WTC11 (cell line): ENCODE results near the gene IRS2. TPM values are rescaled to one million over a fixed set of nuclear protein-coding genes. Genes with fewer than 3 reads are reported as not detected.

Experiments used
- ATAC-seq: fragments of 200-7000 bp; cut with Tn5 transposase; 2 replicates; pipeline ENCODE4 v1.10.0; 2021; ENCODE audit warnings: mild to moderate bottlenecking, moderate library complexity
- CTCF ChIA-PET: fragments of 300-600 bp; sonication (Branson Sonifier 250); formaldehyde crosslinking; loops from one replicate; lab custom pipeline; 2021; ENCODE audit warnings: antibody characterized with exemption; lab: Charles Lee
- POLR2A ChIA-PET: fragments of 350-600 bp; sonication (Branson Sonifier 250); formaldehyde crosslinking; loops from one replicate; lab custom pipeline; 2021; ENCODE audit warnings: antibody characterized with exemption; lab: Charles Lee
- DNase-seq: peaks from one replicate; pipeline ENCODE4 v3.0.0; 2021; ENCODE audit warnings: low spot score
- H3K27ac Mint-ChIP-seq: 2 replicates; pipeline ENCODE4 v1.8.0; 2021; ENCODE audit warnings: mixed read lengths
- H3K27me3 Mint-ChIP-seq: 2 replicates; pipeline ENCODE4 v1.8.0; 2021; ENCODE audit warnings: low read depth, mild to moderate bottlenecking, moderate library complexity, mixed read lengths
- H3K36me3 Mint-ChIP-seq: 2 replicates; pipeline ENCODE4 v1.8.0; 2021; ENCODE audit warnings: mixed read lengths
- H3K4me1 Mint-ChIP-seq: 2 replicates; pipeline ENCODE4 v1.8.0; 2022; ENCODE audit warnings: mixed read lengths
- H3K4me3 Mint-ChIP-seq: 2 replicates; pipeline ENCODE4 v1.8.0; 2021; ENCODE audit warnings: mild to moderate bottlenecking, moderate library complexity, mixed read lengths
- H3K9me3 Mint-ChIP-seq: 2 replicates; pipeline ENCODE4 v1.8.0; 2021; ENCODE audit warnings: mixed read lengths
- ARID4B ChIP-seq: sonication (generic); formaldehyde crosslinking; IDR thresholded peaks from 2 replicates; pipeline ENCODE4 v1.8.0; 2023; ENCODE audit warnings: missing genetic modification reagents, mild to moderate bottlenecking, borderline replicate concordance
- CDX4 ChIP-seq: fragments of 250-450 bp; sonication (Bioruptor Pico); IDR thresholded peaks from 2 replicates; pipeline ENCODE4 v1.9.0; 2021; ENCODE audit warnings: moderate library complexity, mild to moderate bottlenecking, inconsistent platforms, borderline replicate concordance
- E2F1 ChIP-seq: sonication (generic); formaldehyde crosslinking; IDR thresholded peaks from 2 replicates; pipeline ENCODE4 v1.8.0; 2022; ENCODE audit warnings: mild to moderate bottlenecking, missing genetic modification reagents
- FOXJ3 ChIP-seq: sonication (generic); formaldehyde crosslinking; IDR thresholded peaks from 2 replicates; pipeline ENCODE4 v1.9.0; 2021; ENCODE audit warnings: missing genetic modification reagents, mild to moderate bottlenecking, borderline replicate concordance
- GRHL2 ChIP-seq: fragments of 250-450 bp; sonication (Bioruptor Pico); IDR thresholded peaks from 2 replicates; pipeline ENCODE4 v1.8.0; 2022; ENCODE audit warnings: mild to moderate bottlenecking, moderate library complexity; ENCODE audit not compliant: insufficient replicate concordance, severe bottlenecking
- HMGXB4 ChIP-seq: sonication (generic); formaldehyde crosslinking; IDR thresholded peaks from 2 replicates; pipeline ENCODE4 v1.8.1; 2023; ENCODE audit warnings: mild to moderate bottlenecking, moderate library complexity, missing genetic modification reagents
- IRF1 ChIP-seq: sonication (generic); formaldehyde crosslinking; IDR thresholded peaks from 2 replicates; pipeline ENCODE4 v1.8.0; 2023; ENCODE audit warnings: missing genetic modification reagents
- IRF2 ChIP-seq: sonication (generic); formaldehyde crosslinking; IDR thresholded peaks from 2 replicates; pipeline ENCODE4 v1.8.0; 2022; ENCODE audit warnings: low read depth, missing genetic modification reagents, borderline replicate concordance
- JUN ChIP-seq: sonication (generic); formaldehyde crosslinking; IDR thresholded peaks from 2 replicates; pipeline ENCODE4 v1.8.0; 2023; ENCODE audit warnings: mild to moderate bottlenecking, missing genetic modification reagents
- NFYB ChIP-seq: sonication (generic); formaldehyde crosslinking; conservative IDR thresholded peaks from 2 replicates; pipeline ENCODE4 v1.8.0; 2022; ENCODE audit warnings: low read depth, missing genetic modification reagents
- OVOL2 ChIP-seq: fragments of 250-450 bp; sonication (Bioruptor Pico); IDR thresholded peaks from 2 replicates; pipeline ENCODE4 v1.9.0; 2021; ENCODE audit warnings: mild to moderate bottlenecking, borderline replicate concordance
- PREB ChIP-seq: sonication (generic); formaldehyde crosslinking; IDR thresholded peaks from 2 replicates; pipeline ENCODE4 v1.8.1; 2022; ENCODE audit warnings: mild to moderate bottlenecking, missing genetic modification reagents, moderate library complexity, borderline replicate concordance
- RORB ChIP-seq: fragments of 250-450 bp; sonication (Bioruptor Pico); IDR thresholded peaks from 2 replicates; pipeline ENCODE4 v1.9.0; 2021; ENCODE audit warnings: mild to moderate bottlenecking
- SOX15 ChIP-seq: fragments of 250-450 bp; sonication (Bioruptor Pico); IDR thresholded peaks from 2 replicates; pipeline ENCODE4 v1.9.0; 2021; ENCODE audit warnings: mild to moderate bottlenecking
- ZNF121 ChIP-seq: sonication (generic); formaldehyde crosslinking; IDR thresholded peaks from 2 replicates; pipeline ENCODE4 v1.8.0; 2023; ENCODE audit warnings: missing genetic modification reagents
- ZNF138 ChIP-seq: sonication (generic); formaldehyde crosslinking; conservative IDR thresholded peaks from 2 replicates; pipeline ENCODE4 v1.8.1; 2022; ENCODE audit warnings: mild to moderate bottlenecking, moderate library complexity, missing genetic modification reagents
- ZNF263 ChIP-seq: sonication (generic); formaldehyde crosslinking; IDR thresholded peaks from 2 replicates; pipeline ENCODE4 v1.8.1; 2022; ENCODE audit warnings: low read depth, mild to moderate bottlenecking, moderate library complexity, missing genetic modification reagents
- ZNF425 ChIP-seq: fragments of 250-450 bp; sonication (Bioruptor Pico); conservative IDR thresholded peaks from 2 replicates; pipeline ENCODE4 v1.9.0; 2021; ENCODE audit warnings: mild to moderate bottlenecking
- ZNF512 ChIP-seq: sonication (generic); formaldehyde crosslinking; IDR thresholded peaks from 2 replicates; pipeline ENCODE4 v1.8.1; 2022; ENCODE audit warnings: missing genetic modification reagents, borderline replicate concordance
- total RNA-seq: library from RNA; stranded (reverse); gene quantifications from 3 replicates; pipeline ENCODE4 v1.2.3, GENCODE V29; 2021

The IRS2 gene
- total RNA-seq, 1 experiment from 2014 or later = 20.5 TPM

GRCh38 chr13:109744512-109745051, 41.8 kb downstream of the IRS2 start:
- no peak for DNase-seq
- Mint-ChIP-seq H3K4me1 (peaks cover 24% of the 10 kb centered on the region), H3K36me3 (no peaks in the 10 kb centered on the region), H3K27ac (peak overlapping the region; percentile 73), H3K9me3 (peaks cover 3% of the 10 kb centered on the region), H3K27me3 (no peaks in the 10 kb centered on the region), H3K4me3 (no peak overlapping the region)
- ChIA-PET POLR2A (no interaction called here), CTCF (no interaction called here)
- no peak for TF ChIP-seq E2F1
- TF ChIP-seq GRHL2 (CRISPR knock-in tag) = no peak
- no peak for TF ChIP-seq SOX15 (CRISPR knock-in tag)
- no peak for TF ChIP-seq ARID4B (CRISPR knock-in tag)
- TF ChIP-seq ZNF425 (CRISPR knock-in tag) = no peak
- no peak for TF ChIP-seq OVOL2 (CRISPR knock-in tag)
- TF ChIP-seq ZNF263 (CRISPR knock-in tag) = no peak
- ATAC-seq = no peak

GRCh38 chr13:109743706-109744453, 42.5 kb downstream of the IRS2 start:
- ATAC-seq (peak; percentile 67), DNase-seq (no peak)
- Mint-ChIP-seq H3K36me3 (no peaks in the 10 kb centered on the region), H3K9me3 (peaks cover 3% of the 10 kb centered on the region), H3K4me1 (peaks cover 21% of the 10 kb centered on the region), H3K4me3 (no peak overlapping the region), H3K27me3 (no peaks in the 10 kb centered on the region), H3K27ac (peak overlapping the region; percentile 73)
- ChIA-PET CTCF (no interaction called here), POLR2A (no interaction called here)
- TF ChIP-seq FOXJ3 (CRISPR knock-in tag) (no peak), ZNF138 (CRISPR knock-in tag) (no peak), JUN (CRISPR knock-in tag) (no peak), HMGXB4 (no peak), IRF2 (CRISPR knock-in tag) (no peak), RORB (CRISPR knock-in tag) (no peak), NFYB (CRISPR knock-in tag) (no peak), ZNF121 (CRISPR knock-in tag) (no peak), ZNF512 (CRISPR knock-in tag) (no peak), PREB (CRISPR knock-in tag) (no peak), SOX15 (CRISPR knock-in tag) (no peak), IRF1 (CRISPR knock-in tag) (no peak), CDX4 (CRISPR knock-in tag) (no peak)
